ENCODE results near the gene PCP2.

The PCP2 gene

GRCh38 chr19:7663706-7664105 lies 30.2 kb upstream of the PCP2 start:
- H3K27ac Mint-ChIP-seq = no peak overlapping the region
- peaks cover 19% of the 10 kb centered on the region for H3K27me3 Mint-ChIP-seq (ENCODE audit: low read depth)
- no peak overlapping the region for H3K4me3 Mint-ChIP-seq
- no peak for TF ChIP-seq CTCF (IDR thresholded peaks at IDR 0.05; ENCODE audit: unreplicated experiment in 3 of 3)
- H3K36me3 Mint-ChIP-seq (ENCODE audit: low read depth) = no peaks in the 10 kb centered on the region
- peaks cover 10% of the 10 kb centered on the region for H3K4me1 Mint-ChIP-seq
- peaks cover 3% of the 10 kb centered on the region for H3K9me3 Mint-ChIP-seq

GRCh38 chr19:7662657-7663056 lies 29.1 kb upstream of the PCP2 start:
- Mint-ChIP-seq H3K4me1 (peaks cover 15% of the 10 kb centered on the region), H3K36me3 (ENCODE audit: low read depth) (no peaks in the 10 kb centered on the region), H3K4me3 (no peak overlapping the region), H3K9me3 (peaks cover 3% of the 10 kb centered on the region), H3K27ac (no peak overlapping the region), H3K27me3 (ENCODE audit: low read depth) (peaks cover 22% of the 10 kb centered on the region)
- TF ChIP-seq CTCF (IDR thresholded peaks at IDR 0.05; ENCODE audit: unreplicated experiment in 3 of 3) = no peak

GRCh38 chr19:7661744-7662538 lies 28.4 kb upstream of the PCP2 start:
- H3K4me1 Mint-ChIP-seq = peaks cover 15% of the 10 kb centered on the region
- H3K27ac Mint-ChIP-seq = no peak overlapping the region
- no peaks in the 10 kb centered on the region for H3K36me3 Mint-ChIP-seq (ENCODE audit: low read depth)
- no peak overlapping the region for H3K4me3 Mint-ChIP-seq
- no peak for TF ChIP-seq CTCF (IDR thresholded peaks at IDR 0.05; ENCODE audit: unreplicated experiment in 3 of 3)
- peaks cover 2% of the 10 kb centered on the region for H3K9me3 Mint-ChIP-seq
- H3K27me3 Mint-ChIP-seq (ENCODE audit: low read depth) = peaks cover 22% of the 10 kb centered on the region

GRCh38 chr19:7658219-7658686 lies 24.7 kb upstream of the PCP2 start:
- Mint-ChIP-seq H3K27me3 (ENCODE audit: low read depth) (peaks cover 17% of the 10 kb centered on the region), H3K4me1 (peaks cover 5% of the 10 kb centered on the region), H3K4me3 (peak overlapping the region in 1 of 3 experiments; percentile 19), H3K27ac (no peak overlapping the region), H3K36me3 (ENCODE audit: low read depth) (no peaks in the 10 kb centered on the region), H3K9me3 (no peaks in the 10 kb centered on the region)
- no peak for TF ChIP-seq CTCF (IDR thresholded peaks at IDR 0.05; ENCODE audit: unreplicated experiment in 3 of 3)

- Mint-ChIP-seq H3K4me1 (peaks cover 12% of the 10 kb centered on the region), H3K36me3 (ENCODE audit: low read depth) (no peaks in the 10 kb centered on the region), H3K4me3 (no peak overlapping the region), H3K27ac (no peak overlapping the region), H3K9me3 (no peaks in the 10 kb centered on the region), H3K27me3 (ENCODE audit: low read depth) (peaks cover 24% of the 10 kb centered on the region)
- no peak for TF ChIP-seq CTCF (IDR thresholded peaks at IDR 0.05; ENCODE audit: unreplicated experiment in 3 of 3)
These were observed 23.7 kb upstream of the PCP2 start for GRCh38 chr19:7657131-7657751.

All from nephron (organoid).